HEK293 (cell line): ENCODE results near the gene BLM.
"Not testable (repeated sequence)": the region's sequence is repeated elsewhere in the genome, so short reads cannot be mapped to it uniquely, and the experiment has no call there.

Source experiments
- CTCF ChIA-PET: fragments of 350-600 bp; formaldehyde crosslinking; extraction: SDS; loops from one replicate; lab custom pipeline; 2021; ENCODE audit warnings: antibody characterized with exemption; lab: Yijun Ruan, JAX
- POLR2A ChIA-PET: fragments of 300-600 bp; formaldehyde crosslinking; extraction: SDS; loops from one replicate; lab custom pipeline; 2020; ENCODE audit warnings: antibody characterized with exemption, inconsistent platforms; lab: Yijun Ruan, JAX
- H3K27ac ChIP-seq: fragments of 200-500 bp; sonication (Bioruptor generic); 2 replicates; pipeline ENCODE4 v1.5.1; 2014; ENCODE audit warnings: low read depth, low read length, control low read depth, inconsistent platforms; ENCODE audit errors: extremely low read depth
- H3K36me3 ChIP-seq, 2 experiments: fragments of 200-500 bp in 1 of 2; sonication (Bioruptor generic) in 1 of 2; 1 replicate in 1 of 2; 2 replicates in 1 of 2; pipeline ENCODE4 v1.5.1; 2014 to 2017; ENCODE audit warnings: inconsistent platforms in 2 of 2, low read length in 2 of 2; ENCODE audit not compliant: control insufficient read depth in 2 of 2, insufficient read depth in 1 of 2
- H3K4me1 ChIP-seq: fragments of 200-500 bp; sonication (Bioruptor generic); 2 replicates; pipeline ENCODE4 v1.5.1; 2014; ENCODE audit warnings: mild to moderate bottlenecking, low read length, inconsistent platforms; ENCODE audit not compliant: control insufficient read depth, insufficient read depth
- H3K4me3 ChIP-seq: 2 replicates; pipeline ENCODE4 v1.5.1; 2011; ENCODE audit warnings: low read depth, mild to moderate bottlenecking, control low read depth, low read length, moderate library complexity
- H3K9me3 ChIP-seq: fragments of 200-500 bp; sonication (Bioruptor generic); 2 replicates; pipeline ENCODE4 v1.5.1; 2014; ENCODE audit warnings: low read depth, low read length, inconsistent platforms; ENCODE audit not compliant: control insufficient read depth, insufficient read depth
- SETDB1 ChIP-seq: IDR thresholded peaks from one replicate; pipeline ENCODE4 v1.6.1; 2017; ENCODE audit warnings: mild to moderate bottlenecking, low read length, moderate library complexity, mixed read lengths; ENCODE audit not compliant: insufficient read length
- ZBTB8A ChIP-seq: fragments of 450-650 bp; formaldehyde crosslinking; IDR thresholded peaks from 2 replicates; pipeline ENCODE4 v1.5.1; 2016; ENCODE audit warnings: missing biosample characterization, missing genetic modification characterization
- ZNF140 ChIP-seq: fragments of 450-650 bp; formaldehyde crosslinking; IDR thresholded peaks from 2 replicates; pipeline ENCODE4 v1.5.1; 2016; ENCODE audit warnings: missing biosample characterization, missing genetic modification characterization
- ZNF202 ChIP-seq: fragments of 450-650 bp; formaldehyde crosslinking; IDR thresholded peaks from 2 replicates; pipeline ENCODE4 v1.5.1; 2016; ENCODE audit warnings: missing biosample characterization, missing genetic modification characterization, borderline replicate concordance
- ZNF266 ChIP-seq: fragments of 450-650 bp; formaldehyde crosslinking; IDR thresholded peaks from 2 replicates; pipeline ENCODE4 v1.5.1; 2016; ENCODE audit warnings: missing biosample characterization, missing genetic modification characterization, low read depth
- ZNF292 ChIP-seq: fragments of 450-650 bp; formaldehyde crosslinking; IDR thresholded peaks from 2 replicates; pipeline ENCODE4 v1.5.1; 2016; ENCODE audit warnings: low read depth, missing biosample characterization, missing genetic modification characterization, borderline replicate concordance
- ZNF394 ChIP-seq: fragments of 450-650 bp; formaldehyde crosslinking; IDR thresholded peaks from 2 replicates; pipeline ENCODE4 v1.5.1; 2016; ENCODE audit warnings: missing biosample characterization, missing genetic modification characterization, mild to moderate bottlenecking, moderate library complexity, borderline replicate concordance
- ZNF404 ChIP-seq: fragments of 450-650 bp; formaldehyde crosslinking; IDR thresholded peaks from 2 replicates; pipeline ENCODE4 v1.5.1; 2017; ENCODE audit warnings: missing biosample characterization, missing genetic modification characterization
- ZNF426 ChIP-seq: fragments of 450-650 bp; formaldehyde crosslinking; IDR thresholded peaks from 2 replicates; pipeline ENCODE4 v1.5.1; 2017; ENCODE audit warnings: missing biosample characterization, missing genetic modification characterization, mild to moderate bottlenecking, inconsistent platforms, moderate library complexity
- ZNF433 ChIP-seq: fragments of 450-650 bp; formaldehyde crosslinking; IDR thresholded peaks from 2 replicates; pipeline ENCODE4 v1.5.1; 2016; ENCODE audit warnings: missing biosample characterization, missing genetic modification characterization, low read depth
- ZNF510 ChIP-seq: fragments of 450-650 bp; formaldehyde crosslinking; IDR thresholded peaks from 2 replicates; pipeline ENCODE4 v1.5.1; 2018; ENCODE audit warnings: mild to moderate bottlenecking, missing genetic modification characterization, missing biosample characterization; ENCODE audit not compliant: insufficient replicate concordance
- ZNF529 ChIP-seq: fragments of 450-650 bp; formaldehyde crosslinking; IDR thresholded peaks from 2 replicates; pipeline ENCODE4 v1.5.1; 2017; ENCODE audit warnings: missing genetic modification characterization, missing biosample characterization; ENCODE audit not compliant: insufficient replicate concordance
- ZNF530 ChIP-seq: fragments of 450-650 bp; formaldehyde crosslinking; IDR thresholded peaks from 2 replicates; pipeline ENCODE4 v1.5.1; 2016; ENCODE audit warnings: low read depth, missing biosample characterization, missing genetic modification characterization
- ZNF555 ChIP-seq: fragments of 450-650 bp; formaldehyde crosslinking; conservative IDR thresholded peaks from 2 replicates; pipeline ENCODE4 v1.5.1; 2017; ENCODE audit warnings: missing biosample characterization, mild to moderate bottlenecking, missing genetic modification characterization, inconsistent platforms
- ZNF558 ChIP-seq: fragments of 450-650 bp; formaldehyde crosslinking; IDR thresholded peaks from 2 replicates; pipeline ENCODE4 v1.5.1; 2016; ENCODE audit warnings: missing biosample characterization, missing genetic modification characterization
- ZNF560 ChIP-seq: fragments of 450-650 bp; formaldehyde crosslinking; IDR thresholded peaks from 2 replicates; pipeline ENCODE4 v1.5.1; 2017; ENCODE audit warnings: missing biosample characterization, missing genetic modification characterization, borderline replicate concordance
- ZNF623 ChIP-seq: fragments of 450-650 bp; formaldehyde crosslinking; IDR thresholded peaks from 2 replicates; pipeline ENCODE4 v1.5.1; 2016; ENCODE audit warnings: missing biosample characterization, missing genetic modification characterization
- ZNF664 ChIP-seq: fragments of 450-650 bp; formaldehyde crosslinking; IDR thresholded peaks from 2 replicates; pipeline ENCODE4 v1.5.1; 2016; ENCODE audit warnings: missing biosample characterization, missing genetic modification characterization
- ZNF791 ChIP-seq: fragments of 450-650 bp; formaldehyde crosslinking; IDR thresholded peaks from 2 replicates; pipeline ENCODE4 v1.5.1; 2016; ENCODE audit warnings: missing biosample characterization, missing genetic modification characterization
- ZSCAN23 ChIP-seq: fragments of 450-650 bp; formaldehyde crosslinking; IDR thresholded peaks from 2 replicates; pipeline ENCODE4 v1.5.1; 2016; ENCODE audit warnings: missing biosample characterization, missing genetic modification characterization
- ZXDB ChIP-seq: fragments of 450-650 bp; formaldehyde crosslinking; IDR thresholded peaks from 2 replicates; pipeline ENCODE4 v1.5.1; 2016; ENCODE audit warnings: missing biosample characterization, missing genetic modification characterization
- TF ChIP-seq, protein P1 (sequence below): fragments of 450-650 bp; formaldehyde crosslinking; IDR thresholded peaks from 2 replicates; pipeline ENCODE4 v1.5.1; 2016; ENCODE audit warnings: missing biosample characterization, missing genetic modification characterization
- TF ChIP-seq, protein P2 (sequence below): fragments of 450-650 bp; formaldehyde crosslinking; IDR thresholded peaks from 2 replicates; pipeline ENCODE4 v1.5.1; 2016; ENCODE audit warnings: missing biosample characterization, missing genetic modification characterization
- TF ChIP-seq, protein P3 (sequence below): fragments of 450-650 bp; formaldehyde crosslinking; conservative IDR thresholded peaks from 2 replicates; pipeline ENCODE4 v1.5.1; 2016; ENCODE audit warnings: low read depth, missing biosample characterization, missing genetic modification characterization
- TF ChIP-seq, protein P4 (sequence below): fragments of 450-650 bp; formaldehyde crosslinking; conservative IDR thresholded peaks from 2 replicates; pipeline ENCODE4 v1.5.1; 2016; ENCODE audit warnings: low read depth, missing biosample characterization, missing genetic modification characterization

BLM gene

DNA sequence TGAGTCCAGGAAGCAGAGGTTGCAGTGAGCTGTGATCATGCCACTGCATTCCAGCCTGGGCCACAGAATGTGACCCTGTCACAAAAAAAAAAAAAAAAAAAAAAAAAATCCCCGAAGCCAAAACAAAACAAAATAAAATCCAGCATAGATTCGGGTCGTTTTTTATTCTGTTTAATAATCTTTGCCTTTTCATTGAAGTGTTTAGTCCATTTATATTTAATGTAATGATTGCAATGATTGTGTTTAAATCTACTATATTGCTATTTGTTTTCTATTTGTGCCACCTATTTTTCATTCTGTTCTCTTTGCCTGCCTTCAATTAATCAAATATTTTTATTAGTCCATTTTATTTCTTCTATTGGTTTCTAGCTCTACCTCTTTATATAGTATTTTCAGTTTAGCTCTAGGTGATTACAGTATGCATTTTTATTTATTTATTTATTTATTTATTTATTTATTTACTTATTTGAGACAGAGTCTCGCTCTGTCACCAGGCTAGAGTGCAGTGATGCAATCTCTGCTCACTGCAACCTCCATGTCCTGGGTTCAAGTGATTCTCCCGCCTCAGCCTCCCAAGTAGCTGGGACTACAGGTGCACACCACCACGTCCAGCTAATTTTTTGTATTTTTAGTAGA, 27.7 kb upstream of the BLM start:
- H3K27ac ChIP-seq, POLR2A ChIA-PET, H3K36me3 ChIP-seq, H3K9me3 ChIP-seq, CTCF ChIA-PET, H3K4me1 ChIP-seq, H3K4me3 ChIP-seq: not testable (repeated sequence)
- peak; percentile 72 for TF ChIP-seq ZNF555
- TF ChIP-seq ZNF623 = peak; percentile 75
- TF ChIP-seq ZNF530 = peak; percentile 75; the same call in 1 of the 2 replicates
- peak; percentile 79 for TF ChIP-seq ZNF266
- peak; percentile 80 for TF ChIP-seq ZNF529 (tag by site-specific recombination)
- TF ChIP-seq ZNF202 = peak; percentile 91
- TF ChIP-seq ZNF558 (tag by site-specific recombination) = 0 out of 2 replicates have a peak, but pooled peaks have one; percentile 19
- peak; percentile 89; the same call in 1 of the 2 replicates for TF ChIP-seq ZNF394
- TF ChIP-seq ZXDB = peak; percentile 55; the same call in 1 of the 2 replicates
- peak; percentile 69 for TF ChIP-seq SETDB1
- TF ChIP-seq ZNF560 (tag by site-specific recombination) = peak; percentile 39; the same call in 1 of the 2 replicates
- TF ChIP-seq, protein P1, sequence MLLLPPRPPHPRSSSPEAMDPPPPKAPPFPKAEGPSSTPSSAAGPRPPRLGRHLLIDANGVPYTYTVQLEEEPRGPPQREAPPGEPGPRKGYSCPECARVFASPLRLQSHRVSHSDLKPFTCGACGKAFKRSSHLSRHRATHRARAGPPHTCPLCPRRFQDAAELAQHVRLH = 0 out of 2 replicates have a peak, but pooled peaks have one; percentile 16
- TF ChIP-seq ZNF664 = peak; percentile 69
- TF ChIP-seq ZBTB8A (tag by site-specific recombination) = peak; percentile 67; the same call in 1 of the 2 replicates
- TF ChIP-seq ZNF404 (tag by site-specific recombination) = 0 out of 2 replicates have a peak, but pooled peaks have one; percentile 46
- TF ChIP-seq, protein P2, sequence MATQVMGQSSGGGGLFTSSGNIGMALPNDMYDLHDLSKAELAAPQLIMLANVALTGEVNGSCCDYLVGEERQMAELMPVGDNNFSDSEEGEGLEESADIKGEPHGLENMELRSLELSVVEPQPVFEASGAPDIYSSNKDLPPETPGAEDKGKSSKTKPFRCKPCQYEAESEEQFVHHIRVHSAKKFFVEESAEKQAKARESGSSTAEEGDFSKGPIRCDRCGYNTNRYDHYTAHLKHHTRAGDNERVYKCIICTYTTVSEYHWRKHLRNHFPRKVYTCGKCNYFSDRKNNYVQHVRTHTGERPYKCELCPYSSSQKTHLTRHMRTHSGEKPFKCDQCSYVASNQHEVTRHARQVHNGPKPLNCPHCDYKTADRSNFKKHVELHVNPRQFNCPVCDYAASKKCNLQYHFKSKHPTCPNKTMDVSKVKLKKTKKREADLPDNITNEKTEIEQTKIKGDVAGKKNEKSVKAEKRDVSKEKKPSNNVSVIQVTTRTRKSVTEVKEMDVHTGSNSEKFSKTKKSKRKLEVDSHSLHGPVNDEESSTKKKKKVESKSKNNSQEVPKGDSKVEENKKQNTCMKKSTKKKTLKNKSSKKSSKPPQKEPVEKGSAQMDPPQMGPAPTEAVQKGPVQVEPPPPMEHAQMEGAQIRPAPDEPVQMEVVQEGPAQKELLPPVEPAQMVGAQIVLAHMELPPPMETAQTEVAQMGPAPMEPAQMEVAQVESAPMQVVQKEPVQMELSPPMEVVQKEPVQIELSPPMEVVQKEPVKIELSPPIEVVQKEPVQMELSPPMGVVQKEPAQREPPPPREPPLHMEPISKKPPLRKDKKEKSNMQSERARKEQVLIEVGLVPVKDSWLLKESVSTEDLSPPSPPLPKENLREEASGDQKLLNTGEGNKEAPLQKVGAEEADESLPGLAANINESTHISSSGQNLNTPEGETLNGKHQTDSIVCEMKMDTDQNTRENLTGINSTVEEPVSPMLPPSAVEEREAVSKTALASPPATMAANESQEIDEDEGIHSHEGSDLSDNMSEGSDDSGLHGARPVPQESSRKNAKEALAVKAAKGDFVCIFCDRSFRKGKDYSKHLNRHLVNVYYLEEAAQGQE = 0 out of 2 replicates have a peak, but pooled peaks have one; percentile 55
- peak; percentile 84 for TF ChIP-seq ZNF510 (tag by site-specific recombination)
- TF ChIP-seq ZNF791 (tag by site-specific recombination) = peak; percentile 56; the same call in 1 of the 2 replicates
- TF ChIP-seq, protein P3, sequence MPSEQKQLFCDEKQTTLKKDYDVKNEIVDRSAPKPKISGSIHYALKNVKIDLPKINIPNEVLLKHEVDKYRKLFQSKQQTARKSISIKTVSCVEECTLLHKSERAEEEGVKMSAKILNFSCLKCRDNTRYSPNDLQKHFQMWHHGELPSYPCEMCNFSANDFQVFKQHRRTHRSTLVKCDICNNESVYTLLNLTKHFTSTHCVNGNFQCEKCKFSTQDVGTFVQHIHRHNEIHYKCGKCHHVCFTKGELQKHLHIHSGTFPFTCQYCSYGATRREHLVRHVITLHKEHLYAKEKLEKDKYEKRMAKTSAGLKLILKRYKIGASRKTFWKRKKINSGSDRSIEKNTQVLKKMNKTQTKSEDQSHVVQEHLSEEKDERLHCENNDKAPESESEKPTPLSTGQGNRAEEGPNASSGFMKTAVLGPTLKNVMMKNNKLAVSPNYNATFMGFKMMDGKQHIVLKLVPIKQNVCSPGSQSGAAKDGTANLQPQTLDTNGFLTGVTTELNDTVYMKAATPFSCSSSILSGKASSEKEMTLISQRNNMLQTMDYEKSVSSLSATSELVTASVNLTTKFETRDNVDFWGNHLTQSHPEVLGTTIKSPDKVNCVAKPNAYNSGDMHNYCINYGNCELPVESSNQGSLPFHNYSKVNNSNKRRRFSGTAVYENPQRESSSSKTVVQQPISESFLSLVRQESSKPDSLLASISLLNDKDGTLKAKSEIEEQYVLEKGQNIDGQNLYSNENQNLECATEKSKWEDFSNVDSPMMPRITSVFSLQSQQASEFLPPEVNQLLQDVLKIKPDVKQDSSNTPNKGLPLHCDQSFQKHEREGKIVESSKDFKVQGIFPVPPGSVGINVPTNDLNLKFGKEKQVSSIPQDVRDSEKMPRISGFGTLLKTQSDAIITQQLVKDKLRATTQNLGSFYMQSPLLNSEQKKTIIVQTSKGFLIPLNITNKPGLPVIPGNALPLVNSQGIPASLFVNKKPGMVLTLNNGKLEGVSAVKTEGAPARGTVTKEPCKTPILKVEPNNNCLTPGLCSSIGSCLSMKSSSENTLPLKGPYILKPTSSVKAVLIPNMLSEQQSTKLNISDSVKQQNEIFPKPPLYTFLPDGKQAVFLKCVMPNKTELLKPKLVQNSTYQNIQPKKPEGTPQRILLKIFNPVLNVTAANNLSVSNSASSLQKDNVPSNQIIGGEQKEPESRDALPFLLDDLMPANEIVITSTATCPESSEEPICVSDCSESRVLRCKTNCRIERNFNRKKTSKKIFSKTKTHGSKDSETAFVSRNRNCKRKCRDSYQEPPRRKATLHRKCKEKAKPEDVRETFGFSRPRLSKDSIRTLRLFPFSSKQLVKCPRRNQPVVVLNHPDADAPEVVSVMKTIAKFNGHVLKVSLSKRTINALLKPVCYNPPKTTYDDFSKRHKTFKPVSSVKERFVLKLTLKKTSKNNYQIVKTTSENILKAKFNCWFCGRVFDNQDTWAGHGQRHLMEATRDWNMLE (tag by site-specific recombination) = peak; percentile 88
- 0 out of 2 replicates have a peak, but pooled peaks have one; percentile 26 for TF ChIP-seq ZSCAN23
- TF ChIP-seq ZNF140 (tag by site-specific recombination) = peak; percentile 65; the same call in 1 of the 2 replicates
- peak; percentile 81 for TF ChIP-seq ZNF433 (tag by site-specific recombination)
- TF ChIP-seq, protein P4, sequence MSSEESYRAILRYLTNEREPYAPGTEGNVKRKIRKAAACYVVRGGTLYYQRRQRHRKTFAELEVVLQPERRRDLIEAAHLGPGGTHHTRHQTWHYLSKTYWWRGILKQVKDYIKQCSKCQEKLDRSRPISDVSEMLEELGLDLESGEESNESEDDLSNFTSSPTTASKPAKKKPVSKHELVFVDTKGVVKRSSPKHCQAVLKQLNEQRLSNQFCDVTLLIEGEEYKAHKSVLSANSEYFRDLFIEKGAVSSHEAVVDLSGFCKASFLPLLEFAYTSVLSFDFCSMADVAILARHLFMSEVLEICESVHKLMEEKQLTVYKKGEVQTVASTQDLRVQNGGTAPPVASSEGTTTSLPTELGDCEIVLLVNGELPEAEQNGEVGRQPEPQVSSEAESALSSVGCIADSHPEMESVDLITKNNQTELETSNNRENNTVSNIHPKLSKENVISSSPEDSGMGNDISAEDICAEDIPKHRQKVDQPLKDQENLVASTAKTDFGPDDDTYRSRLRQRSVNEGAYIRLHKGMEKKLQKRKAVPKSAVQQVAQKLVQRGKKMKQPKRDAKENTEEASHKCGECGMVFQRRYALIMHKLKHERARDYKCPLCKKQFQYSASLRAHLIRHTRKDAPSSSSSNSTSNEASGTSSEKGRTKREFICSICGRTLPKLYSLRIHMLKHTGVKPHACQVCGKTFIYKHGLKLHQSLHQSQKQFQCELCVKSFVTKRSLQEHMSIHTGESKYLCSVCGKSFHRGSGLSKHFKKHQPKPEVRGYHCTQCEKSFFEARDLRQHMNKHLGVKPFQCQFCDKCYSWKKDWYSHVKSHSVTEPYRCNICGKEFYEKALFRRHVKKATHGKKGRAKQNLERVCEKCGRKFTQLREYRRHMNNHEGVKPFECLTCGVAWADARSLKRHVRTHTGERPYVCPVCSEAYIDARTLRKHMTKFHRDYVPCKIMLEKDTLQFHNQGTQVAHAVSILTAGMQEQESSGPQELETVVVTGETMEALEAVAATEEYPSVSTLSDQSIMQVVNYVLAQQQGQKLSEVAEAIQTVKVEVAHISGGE (tag by site-specific recombination) = peak; percentile 83
- peak; percentile 89 for TF ChIP-seq ZNF292
- TF ChIP-seq ZNF426 = peak; percentile 73
